ENCODE measurements around the gene ZFP90.
"Not testable (repeated sequence)": the region's sequence is repeated elsewhere in the genome, so short reads cannot be mapped to it uniquely, and the experiment has no call there.

The ZFP90 gene

GRCh38 chr16:68492543-68493411 lies 46.3 kb upstream of the ZFP90 start:
- DNase-seq, result no peak
- H3K9me3 ChIP-seq, result no peaks in the 10 kb centered on the region; the same call in 1 of the 2 replicates
- no peaks in the 10 kb centered on the region for H3K36me3 ChIP-seq
- H3K4me3 ChIP-seq (ENCODE audit: low read depth, low read length), result no peak overlapping the region
- no peak for TF ChIP-seq CTCF (IDR thresholded peaks at IDR 0.05; ENCODE audit: low read depth, low read length)
- peaks cover 6% of the 10 kb centered on the region for H3K4me1 ChIP-seq
- no peaks in the 10 kb centered on the region for H3K27me3 ChIP-seq

GRCh38 chr16:68493412-68494070 lies 45.5 kb upstream of the ZFP90 start:
- H3K36me3 ChIP-seq, result no peaks in the 10 kb centered on the region
- no peak for TF ChIP-seq CTCF (IDR thresholded peaks at IDR 0.05; ENCODE audit: low read depth, low read length)
- H3K9me3 ChIP-seq, result no peaks in the 10 kb centered on the region
- H3K27me3 ChIP-seq, result no peaks in the 10 kb centered on the region
- H3K4me3 ChIP-seq (ENCODE audit: low read depth, low read length), result no peak overlapping the region
- peaks cover 6% of the 10 kb centered on the region for H3K4me1 ChIP-seq
- DNase-seq, result no peak

DNA sequence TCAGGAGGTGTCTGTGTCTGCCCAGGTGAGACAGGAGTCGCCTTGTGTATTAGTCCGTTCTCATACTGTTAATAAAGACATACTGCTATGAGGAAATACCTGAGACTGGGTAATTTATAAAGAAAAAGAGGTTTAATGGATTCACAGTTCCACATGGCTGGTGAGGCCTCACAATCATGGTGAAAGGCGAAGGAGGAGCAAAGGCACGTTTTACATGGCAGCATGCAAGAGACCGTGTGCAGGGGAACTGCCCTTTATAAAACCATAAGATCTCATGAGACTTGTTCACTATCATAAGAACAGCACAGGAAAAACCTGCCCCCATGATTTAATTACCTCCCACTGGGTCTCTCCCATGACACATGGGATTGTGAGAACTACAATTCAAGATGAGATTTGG lies 44.8 kb upstream of the ZFP90 start:
- H3K36me3 ChIP-seq; H3K4me3 ChIP-seq (ENCODE audit: low read depth, low read length); DNase-seq; H3K27me3 ChIP-seq; H3K9me3 ChIP-seq: not testable (repeated sequence)
- peaks cover 11% of the 10 kb centered on the region for H3K4me1 ChIP-seq

DNA sequence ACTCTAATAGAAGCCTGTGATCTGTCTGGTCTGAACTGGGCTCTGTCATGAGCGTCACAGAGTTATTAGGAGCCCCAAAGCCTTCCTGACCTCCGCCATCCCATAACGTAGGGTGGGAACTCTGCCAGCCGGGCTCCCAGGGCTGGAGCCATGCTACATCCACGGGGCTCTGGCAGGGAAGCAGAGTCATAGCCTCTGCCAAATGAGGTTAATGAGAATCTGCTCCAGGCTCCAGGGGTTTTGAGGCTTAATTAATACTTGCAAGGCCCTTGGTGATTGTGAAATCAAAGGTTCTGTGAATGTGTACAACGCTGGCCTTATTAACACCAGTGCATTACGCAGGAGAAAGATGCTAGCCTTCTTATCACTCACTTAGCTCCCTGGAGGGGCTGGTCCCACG lies 42.4 kb upstream of the ZFP90 start:
- no peaks in the 10 kb centered on the region for H3K27me3 ChIP-seq
- H3K4me3 ChIP-seq (ENCODE audit: low read depth, low read length), result peak overlapping the region; percentile 30
- TF ChIP-seq CTCF (IDR thresholded peaks at IDR 0.05; ENCODE audit: low read depth, low read length), result no peak
- no peaks in the 10 kb centered on the region for H3K9me3 ChIP-seq
- H3K4me1 ChIP-seq, result peaks cover 11% of the 10 kb centered on the region
- peak; percentile 78 for DNase-seq
- H3K36me3 ChIP-seq, result no peaks in the 10 kb centered on the region

DNA sequence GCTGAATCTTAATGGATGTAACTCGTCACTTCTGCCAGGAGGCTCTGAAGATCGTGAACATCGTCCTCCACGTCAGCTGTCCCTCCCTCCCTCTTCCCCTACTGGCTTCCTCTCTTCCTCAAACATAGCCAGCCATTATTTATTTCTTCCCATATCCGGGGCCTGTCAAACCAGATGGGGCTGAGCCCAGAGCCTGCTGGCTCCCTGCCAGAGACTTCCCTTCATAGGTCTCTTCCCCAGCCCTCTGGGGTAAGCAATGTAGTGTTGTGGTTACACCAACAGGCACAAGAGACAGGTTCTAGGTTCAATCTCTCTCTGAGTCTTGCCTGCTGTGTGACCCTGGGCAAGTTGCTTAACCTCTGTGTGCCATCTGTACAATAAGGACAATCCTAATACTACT lies 40.1 kb upstream of the ZFP90 start:
- Histone ChIP-seq H3K36me3 (no peaks in the 10 kb centered on the region), H3K9me3 (no peaks in the 10 kb centered on the region), H3K27me3 (no peaks in the 10 kb centered on the region), H3K4me3 (ENCODE audit: low read depth, low read length) (no peak overlapping the region), H3K4me1 (peaks cover 11% of the 10 kb centered on the region)
- DNase-seq, result peak; percentile 77
- TF ChIP-seq CTCF (IDR thresholded peaks at IDR 0.05; ENCODE audit: low read depth, low read length), result no peak

- H3K4me1 ChIP-seq, result peaks cover 5% of the 10 kb centered on the region; the same call in 1 of the 2 replicates
- H3K36me3 ChIP-seq, result no peaks in the 10 kb centered on the region
- no peaks in the 10 kb centered on the region for H3K9me3 ChIP-seq
- TF ChIP-seq CTCF (IDR thresholded peaks at IDR 0.05; ENCODE audit: low read depth, low read length), result no peak
- no peak for DNase-seq
- H3K4me3 ChIP-seq (ENCODE audit: low read depth, low read length), result no peak overlapping the region
- H3K27me3 ChIP-seq, result no peaks in the 10 kb centered on the region; the same call in 1 of the 2 replicates
Observed at GRCh38 chr16:68503334-68503733, 35.8 kb upstream of the ZFP90 start.
